Measurements from ENCODE around the gene TMX2.

Gene TMX2

GRCh38 chr11:57751176-57751575, 38.8 kb downstream of the TMX2 start:
- H2BK5ac ChIP-seq (ENCODE audit: low read length), result no peak overlapping the region
- no peak overlapping the region for H3K14ac ChIP-seq (ENCODE audit: low read length)
- H2BK120ac ChIP-seq (ENCODE audit: low read depth, low read length), result no peak overlapping the region
- no peaks in the 10 kb centered on the region for H3K4me1 ChIP-seq (ENCODE audit: control insufficient read depth in 2 of 2, insufficient read depth in 1 of 2, low read depth in 1 of 2, low read length in 2 of 2)
- no peak overlapping the region for H3K18ac ChIP-seq (ENCODE audit: low read length)
- no peak overlapping the region for H3K9ac ChIP-seq (ENCODE audit: low read depth, low read length, poor library complexity)
- H4K91ac ChIP-seq (ENCODE audit: low read depth, low read length, poor library complexity), result no peak overlapping the region
- no peak overlapping the region for H3K4me2 ChIP-seq (ENCODE audit: insufficient read depth, low read length, poor library complexity, severe bottlenecking)
- H3K4ac ChIP-seq (ENCODE audit: low read length), result no peak overlapping the region
- no peak overlapping the region for H3K27ac ChIP-seq (replicated peaks; ENCODE audit: low read length)
- H3K23ac ChIP-seq (ENCODE audit: low read depth, low read length, poor library complexity), result no peak overlapping the region
- H2BK15ac ChIP-seq (ENCODE audit: low read length), result no peak overlapping the region
- H3K36me3 ChIP-seq (replicated peaks in 1 of 2; ENCODE audit: control insufficient read depth in 2 of 2, insufficient read depth in 2 of 2, low read length in 2 of 2), result peaks cover 1 to 28% of the 10 kb centered on the region in 2 donors
- no peak overlapping the region for H3K4me3 ChIP-seq (ENCODE audit: low read length in 2 of 2)
- DNase-seq (ENCODE audit: low spot score), result no peak
- H3K79me1 ChIP-seq (ENCODE audit: low read depth, low read length), result no peaks in the 10 kb centered on the region
- H3K27me3 ChIP-seq (ENCODE audit: control insufficient read depth in 3 of 3, insufficient read depth in 3 of 3, low read depth in 1 of 3, low read length in 3 of 3), result no peaks in the 10 kb centered on the region
- no peak overlapping the region for H4K8ac ChIP-seq (ENCODE audit: low read depth, low read length)
- no peak overlapping the region for H2AFZ ChIP-seq (ENCODE audit: low read length)
- peaks cover 0 to 4% of the 10 kb centered on the region in 2 donors for H3K9me3 ChIP-seq (replicated peaks in 1 of 2; ENCODE audit: control insufficient read depth in 2 of 2, insufficient read depth in 1 of 2, low read depth in 1 of 2, low read length in 2 of 2)
- H2AK5ac ChIP-seq (ENCODE audit: low read depth, low read length), result no peak overlapping the region
- H2BK12ac ChIP-seq (ENCODE audit: low read length), result no peak overlapping the region

GRCh38 chr11:57751676-57752253, 39.4 kb downstream of the TMX2 start, which contains the start of gene BTBD18:
Gene BTBD18 (minus strand): TSS chr11:57751819. CDS start chr11:57751188, 631 bp downstream.
- Histone ChIP-seq H3K36me3 (replicated peaks in 1 of 2; ENCODE audit: control insufficient read depth in 2 of 2, insufficient read depth in 2 of 2, low read length in 2 of 2) (peaks cover 1 to 23% of the 10 kb centered on the region in 2 donors), H3K9ac (ENCODE audit: low read depth, low read length, poor library complexity) (no peak within 1 kb of the TSS), H3K4me3 (ENCODE audit: low read length in 2 of 2) (no peak within 1 kb of the TSS), H2BK120ac (ENCODE audit: low read depth, low read length) (no peak within 1 kb of the TSS), H3K27ac (replicated peaks; ENCODE audit: low read length) (no peak within 1 kb of the TSS), H3K27me3 (ENCODE audit: control insufficient read depth in 3 of 3, insufficient read depth in 3 of 3, low read depth in 1 of 3, low read length in 3 of 3) (no peaks in the 10 kb centered on the region), H3K14ac (ENCODE audit: low read length) (no peak within 1 kb of the TSS), H3K4me1 (ENCODE audit: control insufficient read depth in 2 of 2, insufficient read depth in 1 of 2, low read depth in 1 of 2, low read length in 2 of 2) (no peaks in the 10 kb centered on the region), H2AK5ac (ENCODE audit: low read depth, low read length) (peak within 1 kb of the TSS; percentile 61), H3K4ac (ENCODE audit: low read length) (no peak within 1 kb of the TSS), H3K4me2 (ENCODE audit: insufficient read depth, low read length, poor library complexity, severe bottlenecking) (no peak within 1 kb of the TSS), H3K9me3 (replicated peaks in 1 of 2; ENCODE audit: control insufficient read depth in 2 of 2, insufficient read depth in 1 of 2, low read depth in 1 of 2, low read length in 2 of 2) (peaks cover 0 to 4% of the 10 kb centered on the region in 2 donors), H3K18ac (ENCODE audit: low read length) (no peak within 1 kb of the TSS), H4K91ac (ENCODE audit: low read depth, low read length, poor library complexity) (no peak within 1 kb of the TSS), H3K79me1 (ENCODE audit: low read depth, low read length) (no peaks in the 10 kb centered on the region), H3K23ac (ENCODE audit: low read depth, low read length, poor library complexity) (no peak within 1 kb of the TSS), H2BK12ac (ENCODE audit: low read length) (no peak within 1 kb of the TSS), H2BK15ac (ENCODE audit: low read length) (no peak within 1 kb of the TSS), H2BK5ac (ENCODE audit: low read length) (peak within 1 kb of the TSS; percentile 75), H2AFZ (ENCODE audit: low read length) (no peak within 1 kb of the TSS), H4K8ac (ENCODE audit: low read depth, low read length) (no peak within 1 kb of the TSS)
- WGBS, 2 donors (ENCODE audit: extremely low coverage in 2 of 2, insufficient read length in 2 of 2, insufficient replicate concordance in 1 of 2), result no CpG with 5 or more reads among the region's 10 CpGs
- DNase-seq (ENCODE audit: low spot score), result no peak

GRCh38 chr11:57752954-57753353, 40.6 kb downstream of the TMX2 start:
- H3K27me3 ChIP-seq (ENCODE audit: control insufficient read depth in 3 of 3, insufficient read depth in 3 of 3, low read depth in 1 of 3, low read length in 3 of 3), result no peaks in the 10 kb centered on the region
- H2BK15ac ChIP-seq (ENCODE audit: low read length), result no peak overlapping the region
- WGBS, 2 donors (ENCODE audit: extremely low coverage in 2 of 2, insufficient read length in 2 of 2, insufficient replicate concordance in 1 of 2), result no CpG with 5 or more reads among the region's 30 CpGs
- H3K27ac ChIP-seq (replicated peaks; ENCODE audit: low read length), result no peak overlapping the region
- no peak for DNase-seq (ENCODE audit: low spot score)
- H3K23ac ChIP-seq (ENCODE audit: low read depth, low read length, poor library complexity), result peak overlapping the region; percentile 85
- peaks cover 0 to 4% of the 10 kb centered on the region in 2 donors for H3K9me3 ChIP-seq (replicated peaks in 1 of 2; ENCODE audit: control insufficient read depth in 2 of 2, insufficient read depth in 1 of 2, low read depth in 1 of 2, low read length in 2 of 2)
- H3K14ac ChIP-seq (ENCODE audit: low read length), result peak overlapping the region; percentile 84
- H3K36me3 ChIP-seq (replicated peaks in 1 of 2; ENCODE audit: control insufficient read depth in 2 of 2, insufficient read depth in 2 of 2, low read length in 2 of 2), result peaks cover 1 to 13% of the 10 kb centered on the region in 2 donors
- H2BK120ac ChIP-seq (ENCODE audit: low read depth, low read length), result no peak overlapping the region
- H3K4me2 ChIP-seq (ENCODE audit: insufficient read depth, low read length, poor library complexity, severe bottlenecking), result no peak overlapping the region
- H4K8ac ChIP-seq (ENCODE audit: low read depth, low read length), result no peak overlapping the region
- peak overlapping the region; percentile 61 for H2AK5ac ChIP-seq (ENCODE audit: low read depth, low read length)
- peak overlapping the region; percentile 16 for H2BK12ac ChIP-seq (ENCODE audit: low read length)
- H3K4ac ChIP-seq (ENCODE audit: low read length), result no peak overlapping the region
- no peak overlapping the region for H3K9ac ChIP-seq (ENCODE audit: low read depth, low read length, poor library complexity)
- no peak overlapping the region for H2AFZ ChIP-seq (ENCODE audit: low read length)
- no peak overlapping the region for H4K91ac ChIP-seq (ENCODE audit: low read depth, low read length, poor library complexity)
- peak overlapping the region in 1 of 2 donors; percentile 41 for H3K4me3 ChIP-seq (ENCODE audit: low read length in 2 of 2)
- H3K4me1 ChIP-seq (ENCODE audit: control insufficient read depth in 2 of 2, insufficient read depth in 1 of 2, low read depth in 1 of 2, low read length in 2 of 2), result no peaks in the 10 kb centered on the region
- peak overlapping the region; percentile 70 for H3K18ac ChIP-seq (ENCODE audit: low read length)
- no peaks in the 10 kb centered on the region for H3K79me1 ChIP-seq (ENCODE audit: low read depth, low read length)
- peak overlapping the region; percentile 75 for H2BK5ac ChIP-seq (ENCODE audit: low read length)

GRCh38 chr11:57758174-57758573, 45.8 kb downstream of the TMX2 start:
- H3K14ac ChIP-seq (ENCODE audit: low read length), result no peak overlapping the region
- DNase-seq (ENCODE audit: low spot score), result no peak
- H3K4me2 ChIP-seq (ENCODE audit: insufficient read depth, low read length, poor library complexity, severe bottlenecking), result no peak overlapping the region
- H3K27ac ChIP-seq (replicated peaks; ENCODE audit: low read length), result no peak overlapping the region
- H3K27me3 ChIP-seq (ENCODE audit: control insufficient read depth in 3 of 3, insufficient read depth in 3 of 3, low read depth in 1 of 3, low read length in 3 of 3), result no peaks in the 10 kb centered on the region
- no peak overlapping the region for H3K9ac ChIP-seq (ENCODE audit: low read depth, low read length, poor library complexity)
- no peak overlapping the region for H2BK5ac ChIP-seq (ENCODE audit: low read length)
- H2AFZ ChIP-seq (ENCODE audit: low read length), result no peak overlapping the region
- H3K36me3 ChIP-seq (replicated peaks in 1 of 2; ENCODE audit: control insufficient read depth in 2 of 2, insufficient read depth in 2 of 2, low read length in 2 of 2), result no peaks in the 10 kb centered on the region
- no peak overlapping the region for H2BK12ac ChIP-seq (ENCODE audit: low read length)
- H3K79me1 ChIP-seq (ENCODE audit: low read depth, low read length), result no peaks in the 10 kb centered on the region
- H3K4me3 ChIP-seq (ENCODE audit: low read length in 2 of 2), result no peak overlapping the region
- no peak overlapping the region for H3K4ac ChIP-seq (ENCODE audit: low read length)
- no peak overlapping the region for H3K23ac ChIP-seq (ENCODE audit: low read depth, low read length, poor library complexity)
- H4K91ac ChIP-seq (ENCODE audit: low read depth, low read length, poor library complexity), result no peak overlapping the region
- H3K4me1 ChIP-seq (ENCODE audit: control insufficient read depth in 2 of 2, insufficient read depth in 1 of 2, low read depth in 1 of 2, low read length in 2 of 2), result peaks cover 1 to 3% of the 10 kb centered on the region in 2 donors
- H2BK120ac ChIP-seq (ENCODE audit: low read depth, low read length), result no peak overlapping the region
- peaks cover 0 to 2% of the 10 kb centered on the region in 2 donors for H3K9me3 ChIP-seq (replicated peaks in 1 of 2; ENCODE audit: control insufficient read depth in 2 of 2, insufficient read depth in 1 of 2, low read depth in 1 of 2, low read length in 2 of 2)
- no peak overlapping the region for H2AK5ac ChIP-seq (ENCODE audit: low read depth, low read length)
- H3K18ac ChIP-seq (ENCODE audit: low read length), result no peak overlapping the region
- no peak overlapping the region for H4K8ac ChIP-seq (ENCODE audit: low read depth, low read length)
- H2BK15ac ChIP-seq (ENCODE audit: low read length), result no peak overlapping the region
- no CpG with 5 or more reads among the region's 3 CpGs for WGBS, 2 donors (ENCODE audit: extremely low coverage in 2 of 2, insufficient read length in 2 of 2, insufficient replicate concordance in 1 of 2)

Data from neuronal stem cell (in vitro differentiated cells).